ENCODE data around the gene SLC35D2. TPM values are rescaled to one million over a fixed set of nuclear protein-coding genes. Genes with fewer than 3 reads are reported as not detected.

Gene SLC35D2
- polyA plus RNA-seq, 1 donor from 2014 or later = 0.07 TPM

DNA sequence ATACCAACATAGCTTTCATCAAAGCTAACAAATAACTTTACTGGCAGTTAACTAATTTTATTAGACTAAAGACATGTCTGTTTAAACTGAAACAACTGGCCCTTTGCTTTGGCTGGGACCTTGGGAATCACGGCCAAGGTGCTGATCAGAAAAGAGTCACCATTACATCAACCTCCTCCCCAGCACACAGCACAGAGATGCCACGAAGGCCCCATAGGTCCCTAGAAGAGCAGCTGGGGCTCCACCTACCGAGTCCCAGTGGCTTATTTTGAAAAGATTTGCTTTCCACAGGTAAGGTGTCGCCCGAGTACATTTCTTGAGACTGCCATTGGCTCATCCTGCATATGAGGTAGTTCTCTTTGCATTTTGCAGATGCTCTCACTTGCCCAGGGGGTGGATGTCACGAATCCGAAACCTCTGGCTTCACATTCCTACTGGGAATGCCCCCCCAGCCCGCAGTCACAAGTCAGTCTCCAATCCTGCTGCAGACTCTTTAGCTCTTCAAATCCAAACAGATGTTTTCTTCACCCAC lies 62.7 kb downstream of the SLC35D2 start:
- Histone ChIP-seq H3K9me3 (ENCODE audit: low read length) (no peaks in the 10 kb centered on the region), H3K4me2 (ENCODE audit: low read length) (no peak overlapping the region), H3K79me2 (replicated peaks; ENCODE audit: insufficient read depth, low read length) (no peaks in the 10 kb centered on the region), H3K36me3 (ENCODE audit: insufficient read depth, low read length) (no peaks in the 10 kb centered on the region), H3F3A (ENCODE audit: insufficient read depth, low read length, poor library complexity, severe bottlenecking) (no peaks in the 10 kb centered on the region), H4K20me1 (ENCODE audit: insufficient read depth) (no peaks in the 10 kb centered on the region), H3K27ac (ENCODE audit: low read length) (no peak overlapping the region), H3K9me2 (ENCODE audit: insufficient read depth, low read length) (no peaks in the 10 kb centered on the region), H3K4me3 (ENCODE audit: low read length) (no peak overlapping the region), H2AFZ (ENCODE audit: low read depth, low read length) (no peak overlapping the region), H3K9ac (ENCODE audit: low read length) (no peak overlapping the region), H3K27me3 (ENCODE audit: insufficient read depth, low read depth, low read length) (no peaks in the 10 kb centered on the region)
- TF ChIP-seq EZH2 (IDR thresholded peaks at IDR 0.05; ENCODE audit: borderline replicate concordance, insufficient read depth, low read length, poor library complexity, severe bottlenecking) = no peak
- TF ChIP-seq POLR2AphosphoS5 (IDR thresholded peaks at IDR 0.05) = no peak
- TF ChIP-seq, protein P1, sequence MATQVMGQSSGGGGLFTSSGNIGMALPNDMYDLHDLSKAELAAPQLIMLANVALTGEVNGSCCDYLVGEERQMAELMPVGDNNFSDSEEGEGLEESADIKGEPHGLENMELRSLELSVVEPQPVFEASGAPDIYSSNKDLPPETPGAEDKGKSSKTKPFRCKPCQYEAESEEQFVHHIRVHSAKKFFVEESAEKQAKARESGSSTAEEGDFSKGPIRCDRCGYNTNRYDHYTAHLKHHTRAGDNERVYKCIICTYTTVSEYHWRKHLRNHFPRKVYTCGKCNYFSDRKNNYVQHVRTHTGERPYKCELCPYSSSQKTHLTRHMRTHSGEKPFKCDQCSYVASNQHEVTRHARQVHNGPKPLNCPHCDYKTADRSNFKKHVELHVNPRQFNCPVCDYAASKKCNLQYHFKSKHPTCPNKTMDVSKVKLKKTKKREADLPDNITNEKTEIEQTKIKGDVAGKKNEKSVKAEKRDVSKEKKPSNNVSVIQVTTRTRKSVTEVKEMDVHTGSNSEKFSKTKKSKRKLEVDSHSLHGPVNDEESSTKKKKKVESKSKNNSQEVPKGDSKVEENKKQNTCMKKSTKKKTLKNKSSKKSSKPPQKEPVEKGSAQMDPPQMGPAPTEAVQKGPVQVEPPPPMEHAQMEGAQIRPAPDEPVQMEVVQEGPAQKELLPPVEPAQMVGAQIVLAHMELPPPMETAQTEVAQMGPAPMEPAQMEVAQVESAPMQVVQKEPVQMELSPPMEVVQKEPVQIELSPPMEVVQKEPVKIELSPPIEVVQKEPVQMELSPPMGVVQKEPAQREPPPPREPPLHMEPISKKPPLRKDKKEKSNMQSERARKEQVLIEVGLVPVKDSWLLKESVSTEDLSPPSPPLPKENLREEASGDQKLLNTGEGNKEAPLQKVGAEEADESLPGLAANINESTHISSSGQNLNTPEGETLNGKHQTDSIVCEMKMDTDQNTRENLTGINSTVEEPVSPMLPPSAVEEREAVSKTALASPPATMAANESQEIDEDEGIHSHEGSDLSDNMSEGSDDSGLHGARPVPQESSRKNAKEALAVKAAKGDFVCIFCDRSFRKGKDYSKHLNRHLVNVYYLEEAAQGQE (IDR thresholded peaks at IDR 0.05; ENCODE audit: borderline replicate concordance) = no peak
- no peak for TF ChIP-seq EP300 (conservative IDR thresholded peaks at IDR 0.05; ENCODE audit: poor library complexity, severe bottlenecking)
- TF ChIP-seq RAD21 (conservative IDR thresholded peaks at IDR 0.05) = no peak
- no peak for TF ChIP-seq TAF1 (IDR thresholded peaks at IDR 0.05; ENCODE audit: low read depth)

- H4K20me1 ChIP-seq (ENCODE audit: insufficient read depth) = no peaks in the 10 kb centered on the region
- H3K27ac ChIP-seq (ENCODE audit: low read length) = no peak overlapping the region
- H3K36me3 ChIP-seq (ENCODE audit: insufficient read depth, low read length) = no peaks in the 10 kb centered on the region
- no peaks in the 10 kb centered on the region for H3K9me3 ChIP-seq (ENCODE audit: low read length)
- H2AFZ ChIP-seq (ENCODE audit: low read depth, low read length) = no peak overlapping the region
- H3K4me3 ChIP-seq (ENCODE audit: low read length) = no peak overlapping the region
- TF ChIP-seq, protein P2, sequence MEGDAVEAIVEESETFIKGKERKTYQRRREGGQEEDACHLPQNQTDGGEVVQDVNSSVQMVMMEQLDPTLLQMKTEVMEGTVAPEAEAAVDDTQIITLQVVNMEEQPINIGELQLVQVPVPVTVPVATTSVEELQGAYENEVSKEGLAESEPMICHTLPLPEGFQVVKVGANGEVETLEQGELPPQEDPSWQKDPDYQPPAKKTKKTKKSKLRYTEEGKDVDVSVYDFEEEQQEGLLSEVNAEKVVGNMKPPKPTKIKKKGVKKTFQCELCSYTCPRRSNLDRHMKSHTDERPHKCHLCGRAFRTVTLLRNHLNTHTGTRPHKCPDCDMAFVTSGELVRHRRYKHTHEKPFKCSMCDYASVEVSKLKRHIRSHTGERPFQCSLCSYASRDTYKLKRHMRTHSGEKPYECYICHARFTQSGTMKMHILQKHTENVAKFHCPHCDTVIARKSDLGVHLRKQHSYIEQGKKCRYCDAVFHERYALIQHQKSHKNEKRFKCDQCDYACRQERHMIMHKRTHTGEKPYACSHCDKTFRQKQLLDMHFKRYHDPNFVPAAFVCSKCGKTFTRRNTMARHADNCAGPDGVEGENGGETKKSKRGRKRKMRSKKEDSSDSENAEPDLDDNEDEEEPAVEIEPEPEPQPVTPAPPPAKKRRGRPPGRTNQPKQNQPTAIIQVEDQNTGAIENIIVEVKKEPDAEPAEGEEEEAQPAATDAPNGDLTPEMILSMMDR (IDR thresholded peaks at IDR 0.05; ENCODE audit: poor library complexity, severe bottlenecking) = no peak
- no peak for TF ChIP-seq TAF1 (IDR thresholded peaks at IDR 0.05; ENCODE audit: low read depth)
- no peaks in the 10 kb centered on the region for H3K27me3 ChIP-seq (ENCODE audit: insufficient read depth, low read depth, low read length)
- H3K9ac ChIP-seq (ENCODE audit: low read length) = no peak overlapping the region
- no peaks in the 10 kb centered on the region for H3K9me2 ChIP-seq (ENCODE audit: insufficient read depth, low read length)
- no peaks in the 10 kb centered on the region for H3F3A ChIP-seq (ENCODE audit: insufficient read depth, low read length, poor library complexity, severe bottlenecking)
- H3K4me2 ChIP-seq (ENCODE audit: low read length) = no peak overlapping the region
- no peaks in the 10 kb centered on the region for H3K79me2 ChIP-seq (replicated peaks; ENCODE audit: insufficient read depth, low read length)
These were observed 64.5 kb downstream of the SLC35D2 start for GRCh38 chr9:96318921-96319565.
